ENCODE measurements around the gene TNNT1.
A peak's percentile ranks its signal among the peaks of the same experiment; 100 is the strongest.
"Not testable (repeated sequence)": the region's sequence is repeated elsewhere in the genome, so short reads cannot be mapped to it uniquely, and the experiment has no call there.

Gene TNNT1

GRCh38 chr19:55178781-55179599, 30.0 kb upstream of the TNNT1 start:
- no peak overlapping the region for H3K27ac ChIP-seq (ENCODE audit: low read depth, low read length)
- no peaks in the 10 kb centered on the region for H3K36me3 ChIP-seq (ENCODE audit: insufficient read depth, low read length)
- peaks cover 41% of the 10 kb centered on the region for H3K27me3 ChIP-seq (ENCODE audit: insufficient read depth, low read length)
- no peak overlapping the region for H3K9ac ChIP-seq (ENCODE audit: low read depth, low read length)
- H3K4me1 ChIP-seq (ENCODE audit: insufficient read depth, low read length), result no peaks in the 10 kb centered on the region
- H3K9me3 ChIP-seq (ENCODE audit: insufficient read depth, low read depth, low read length), result no peaks in the 10 kb centered on the region
- peak overlapping the region; percentile 62 for H3K4me3 ChIP-seq (ENCODE audit: low read length)
- 5% methylated on average over 60 of the region's 61 CpGs for whole genome bisulfite sequencing

- Histone ChIP-seq H3K9me3 (ENCODE audit: insufficient read depth, low read depth, low read length) (no peaks in the 10 kb centered on the region), H3K4me1 (ENCODE audit: insufficient read depth, low read length) (no peaks in the 10 kb centered on the region), H3K27me3 (ENCODE audit: insufficient read depth, low read length) (peaks cover 47% of the 10 kb centered on the region), H3K27ac (ENCODE audit: low read depth, low read length) (no peak overlapping the region), H3K4me3 (ENCODE audit: low read length) (no peak overlapping the region), H3K36me3 (ENCODE audit: insufficient read depth, low read length) (no peaks in the 10 kb centered on the region), H3K9ac (ENCODE audit: low read depth, low read length) (no peak overlapping the region)
- WGBS, result 33% methylated on average over 2 of the region's 2 CpGs
Observed at GRCh38 chr19:55176076-55176475, 27.1 kb upstream of the TNNT1 start.

- Histone ChIP-seq H3K27me3 (ENCODE audit: insufficient read depth, low read length) (peaks cover 47% of the 10 kb centered on the region), H3K27ac (ENCODE audit: low read depth, low read length) (no peak overlapping the region), H3K36me3 (ENCODE audit: insufficient read depth, low read length) (no peaks in the 10 kb centered on the region), H3K9me3 (ENCODE audit: insufficient read depth, low read depth, low read length) (no peaks in the 10 kb centered on the region), H3K4me3 (ENCODE audit: low read length) (no peak overlapping the region), H3K4me1 (ENCODE audit: insufficient read depth, low read length) (no peaks in the 10 kb centered on the region), H3K9ac (ENCODE audit: low read depth, low read length) (no peak overlapping the region)
- 91% methylated on average over 43 of the region's 43 CpGs for WGBS
Observed at GRCh38 chr19:55175117-55175867, 26.3 kb upstream of the TNNT1 start.

GRCh38 chr19:55174425-55175116, 25.6 kb upstream of the TNNT1 start:
- Histone ChIP-seq H3K4me3 (ENCODE audit: low read length) (peak overlapping the region; percentile 84), H3K27me3 (ENCODE audit: insufficient read depth, low read length) (peaks cover 46% of the 10 kb centered on the region), H3K4me1 (ENCODE audit: insufficient read depth, low read length) (no peaks in the 10 kb centered on the region), H3K36me3 (ENCODE audit: insufficient read depth, low read length) (no peaks in the 10 kb centered on the region), H3K9me3 (ENCODE audit: insufficient read depth, low read depth, low read length) (no peaks in the 10 kb centered on the region), H3K27ac (ENCODE audit: low read depth, low read length) (no peak overlapping the region), H3K9ac (ENCODE audit: low read depth, low read length) (no peak overlapping the region)
- WGBS, result 75% methylated on average over 21 of the region's 21 CpGs

GRCh38 chr19:55173714-55174409, 24.9 kb upstream of the TNNT1 start:
- Histone ChIP-seq H3K27me3 (ENCODE audit: insufficient read depth, low read length) (peaks cover 48% of the 10 kb centered on the region), H3K27ac (ENCODE audit: low read depth, low read length) (no peak overlapping the region), H3K36me3 (ENCODE audit: insufficient read depth, low read length) (no peaks in the 10 kb centered on the region), H3K4me3 (ENCODE audit: low read length) (peak overlapping the region; percentile 84), H3K4me1 (ENCODE audit: insufficient read depth, low read length) (no peaks in the 10 kb centered on the region), H3K9ac (ENCODE audit: low read depth, low read length) (no peak overlapping the region; the same call in 1 of the 2 replicates), H3K9me3 (ENCODE audit: insufficient read depth, low read depth, low read length) (no peaks in the 10 kb centered on the region)
- WGBS, result under 1% methylated on average over 37 of the region's 37 CpGs

GRCh38 chr19:55173186-55173713, 24.2 kb upstream of the TNNT1 start:
- Histone ChIP-seq H3K4me3 (ENCODE audit: low read length) (peak overlapping the region; percentile 84), H3K27ac (ENCODE audit: low read depth, low read length) (no peak overlapping the region), H3K36me3 (ENCODE audit: insufficient read depth, low read length) (no peaks in the 10 kb centered on the region), H3K9me3 (ENCODE audit: insufficient read depth, low read depth, low read length) (no peaks in the 10 kb centered on the region), H3K4me1 (ENCODE audit: insufficient read depth, low read length) (no peaks in the 10 kb centered on the region), H3K9ac (ENCODE audit: low read depth, low read length) (no peak overlapping the region), H3K27me3 (ENCODE audit: insufficient read depth, low read length) (peaks cover 48% of the 10 kb centered on the region)
- WGBS, result 1% methylated on average over 32 of the region's 32 CpGs

- no peaks in the 10 kb centered on the region for H3K36me3 ChIP-seq (ENCODE audit: insufficient read depth, low read length)
- WGBS, result 12% methylated on average over 11 of the region's 12 CpGs
- H3K4me3 ChIP-seq (ENCODE audit: low read length), result peak overlapping the region; percentile 84
- no peak overlapping the region for H3K9ac ChIP-seq (ENCODE audit: low read depth, low read length)
- no peaks in the 10 kb centered on the region for H3K9me3 ChIP-seq (ENCODE audit: insufficient read depth, low read depth, low read length)
- H3K27me3 ChIP-seq (ENCODE audit: insufficient read depth, low read length), result peaks cover 49% of the 10 kb centered on the region
- no peaks in the 10 kb centered on the region for H3K4me1 ChIP-seq (ENCODE audit: insufficient read depth, low read length)
- H3K27ac ChIP-seq (ENCODE audit: low read depth, low read length), result no peak overlapping the region
Observed at GRCh38 chr19:55172741-55173140, 23.7 kb upstream of the TNNT1 start.

GRCh38 chr19:55172318-55172717, 23.3 kb upstream of the TNNT1 start:
- WGBS, result 61% methylated on average over 8 of the region's 9 CpGs
- H3K36me3 ChIP-seq (ENCODE audit: insufficient read depth, low read length); H3K9ac ChIP-seq (ENCODE audit: low read depth, low read length); H3K4me1 ChIP-seq (ENCODE audit: insufficient read depth, low read length); H3K9me3 ChIP-seq (ENCODE audit: insufficient read depth, low read depth, low read length); H3K27ac ChIP-seq (ENCODE audit: low read depth, low read length): not testable (repeated sequence)
- H3K27me3 ChIP-seq (ENCODE audit: insufficient read depth, low read length), result peaks cover 52% of the 10 kb centered on the region
- peak overlapping the region; percentile 84 for H3K4me3 ChIP-seq (ENCODE audit: low read length)

GRCh38 chr19:55171440-55171839, 22.4 kb upstream of the TNNT1 start:
- H3K9me3 ChIP-seq (ENCODE audit: insufficient read depth, low read depth, low read length), result no peaks in the 10 kb centered on the region
- H3K36me3 ChIP-seq (ENCODE audit: insufficient read depth, low read length), result no peaks in the 10 kb centered on the region
- H3K4me1 ChIP-seq (ENCODE audit: insufficient read depth, low read length), result no peaks in the 10 kb centered on the region
- 91% methylated on average over 4 of the region's 5 CpGs for WGBS
- H3K9ac ChIP-seq (ENCODE audit: low read depth, low read length), result no peak overlapping the region
- no peak overlapping the region for H3K4me3 ChIP-seq (ENCODE audit: low read length)
- H3K27ac ChIP-seq (ENCODE audit: low read depth, low read length), result no peak overlapping the region
- H3K27me3 ChIP-seq (ENCODE audit: insufficient read depth, low read length), result peaks cover 45% of the 10 kb centered on the region

GRCh38 chr19:55169136-55169535, 20.1 kb upstream of the TNNT1 start:
- 75% methylated on average over 4 of the region's 4 CpGs for WGBS

More at GRCh38 chr19:55169136-55169535, 20.1 kb upstream of the TNNT1 start:
- no peak overlapping the region for H3K9ac ChIP-seq (ENCODE audit: low read depth, low read length)
- no peak overlapping the region for H3K4me3 ChIP-seq (ENCODE audit: low read length)
- H3K27ac ChIP-seq (ENCODE audit: low read depth, low read length), result no peak overlapping the region
- H3K9me3 ChIP-seq (ENCODE audit: insufficient read depth, low read depth, low read length), result no peaks in the 10 kb centered on the region
- H3K27me3 ChIP-seq (ENCODE audit: insufficient read depth, low read length), result peaks cover 45% of the 10 kb centered on the region
- no peaks in the 10 kb centered on the region for H3K4me1 ChIP-seq (ENCODE audit: insufficient read depth, low read length)
- H3K36me3 ChIP-seq (ENCODE audit: insufficient read depth, low read length), result no peaks in the 10 kb centered on the region
